Measurements from ENCODE around the gene LPAR1. TPM values are rescaled to one million over a fixed set of nuclear protein-coding genes. Genes with fewer than 3 reads are reported as not detected.

Gene LPAR1
- total RNA-seq, 1 donor from 2014 or later = 36.0 TPM

- Histone ChIP-seq H3K9ac (no peak overlapping the region), H3K27me3 (no peaks in the 10 kb centered on the region), H3K4me3 (no peak overlapping the region), H3K79me2 (ENCODE audit: low read depth) (no peaks in the 10 kb centered on the region), H3K9me3 (ENCODE audit: low read depth) (no peaks in the 10 kb centered on the region), H3K27ac (no peak overlapping the region), H4K20me1 (ENCODE audit: low read depth) (no peaks in the 10 kb centered on the region), H3F3A (ENCODE audit: low read depth) (no peaks in the 10 kb centered on the region), H3K4me1 (no peaks in the 10 kb centered on the region), H2AFZ (replicated peaks) (no peak overlapping the region), H3K4me2 (no peak overlapping the region), H3K36me3 (no peaks in the 10 kb centered on the region)
- no peaks in the 10 kb centered on the region for H3K27me3 Mint-ChIP-seq (ENCODE audit: insufficient read depth, low read depth)
- DNase-seq (ENCODE audit: low spot score) = no peak
- no peak overlapping the region for H3K27ac Mint-ChIP-seq
- H3K36me3 Mint-ChIP-seq = no peaks in the 10 kb centered on the region
- H3K4me1 Mint-ChIP-seq = no peaks in the 10 kb centered on the region
- TF ChIP-seq EZH2phosphoT487 (IDR thresholded peaks at IDR 0.05) (no peak), CTCF (IDR thresholded peaks at IDR 0.05) (no peak), EZH2 (IDR thresholded peaks at IDR 0.05) (no peak)
- H3K4me3 Mint-ChIP-seq = no peak overlapping the region
- H3K9me3 Mint-ChIP-seq = peaks cover 3% of the 10 kb centered on the region
Observed at GRCh38 chr9:110850401-110851135, 187.7 kb downstream of the LPAR1 start.

GRCh38 chr9:110847671-110848070 lies 190.6 kb downstream of the LPAR1 start:
- Mint-ChIP-seq H3K36me3 (no peaks in the 10 kb centered on the region), H3K4me3 (no peak overlapping the region), H3K27me3 (ENCODE audit: insufficient read depth, low read depth) (peaks cover 3% of the 10 kb centered on the region), H3K27ac (no peak overlapping the region), H3K9me3 (no peaks in the 10 kb centered on the region), H3K4me1 (no peaks in the 10 kb centered on the region)
- no peaks in the 10 kb centered on the region for H3K9me3 ChIP-seq (ENCODE audit: low read depth)
- no peak for DNase-seq (ENCODE audit: low spot score)
- H3K27ac ChIP-seq = no peak overlapping the region
- no peaks in the 10 kb centered on the region for H3K27me3 ChIP-seq
- no peak for TF ChIP-seq EZH2 (IDR thresholded peaks at IDR 0.05)
- TF ChIP-seq CTCF (IDR thresholded peaks at IDR 0.05) = no peak
- no peak for TF ChIP-seq EZH2phosphoT487 (IDR thresholded peaks at IDR 0.05)
- H2AFZ ChIP-seq (replicated peaks) = no peak overlapping the region
- H3K36me3 ChIP-seq = no peaks in the 10 kb centered on the region
- H3K9ac ChIP-seq = no peak overlapping the region
- no peaks in the 10 kb centered on the region for H3K4me1 ChIP-seq
- no peaks in the 10 kb centered on the region for H3K79me2 ChIP-seq (ENCODE audit: low read depth)
- H3K4me2 ChIP-seq = no peak overlapping the region
- no peak overlapping the region for H3K4me3 ChIP-seq
- H3F3A ChIP-seq (ENCODE audit: low read depth) = no peaks in the 10 kb centered on the region
- H4K20me1 ChIP-seq (ENCODE audit: low read depth) = no peaks in the 10 kb centered on the region

- Mint-ChIP-seq H3K9me3 (no peaks in the 10 kb centered on the region), H3K27ac (no peak overlapping the region), H3K27me3 (ENCODE audit: insufficient read depth, low read depth) (peaks cover 3% of the 10 kb centered on the region), H3K36me3 (no peaks in the 10 kb centered on the region), H3K4me3 (no peak overlapping the region), H3K4me1 (no peaks in the 10 kb centered on the region)
- DNase-seq (ENCODE audit: low spot score) = no peak
- H3K9ac ChIP-seq = no peak overlapping the region
- H3K36me3 ChIP-seq = no peaks in the 10 kb centered on the region
- H3K4me1 ChIP-seq = no peaks in the 10 kb centered on the region
- H3K4me2 ChIP-seq = no peak overlapping the region
- no peak overlapping the region for H2AFZ ChIP-seq (replicated peaks)
- no peaks in the 10 kb centered on the region for H3K27me3 ChIP-seq
- H3K27ac ChIP-seq = no peak overlapping the region
- H4K20me1 ChIP-seq (ENCODE audit: low read depth) = no peaks in the 10 kb centered on the region
- no peaks in the 10 kb centered on the region for H3F3A ChIP-seq (ENCODE audit: low read depth)
- no peak for TF ChIP-seq EZH2 (IDR thresholded peaks at IDR 0.05)
- no peak for TF ChIP-seq CTCF (IDR thresholded peaks at IDR 0.05)
- TF ChIP-seq EZH2phosphoT487 (IDR thresholded peaks at IDR 0.05) = no peak
- no peak overlapping the region for H3K4me3 ChIP-seq
- no peaks in the 10 kb centered on the region for H3K79me2 ChIP-seq (ENCODE audit: low read depth)
- H3K9me3 ChIP-seq (ENCODE audit: low read depth) = no peaks in the 10 kb centered on the region
Observed at GRCh38 chr9:110846215-110846614, 192.1 kb downstream of the LPAR1 start.
